OCI-LY7 (cell line): ENCODE measurements around the gene ARL6. TPM values are rescaled to one million over a fixed set of nuclear protein-coding genes. Genes with fewer than 3 reads are reported as not detected.

ENCODE experiments used
- BruUV-seq: library from RNA; stranded (reverse); fragments of 400-500 nt; replicated peaks from 2 replicates; lab custom pipeline; 2021; lab: Mats Ljungman, UMichigan
- CTCF ChIA-PET: fragments of 300-600 bp; sonication (Branson Sonifier 250); formaldehyde crosslinking; loops from one replicate; lab custom pipeline; 2022; ENCODE audit warnings: antibody characterized with exemption; ENCODE audit not compliant: unreplicated experiment; lab: Charles Lee
- POLR2A ChIA-PET: fragments of 300-600 bp; sonication (Branson Sonifier 250); formaldehyde crosslinking; loops from one replicate; lab custom pipeline; 2022; ENCODE audit warnings: antibody characterized with exemption; lab: Charles Lee
- DNase-seq: peaks from one replicate; pipeline ENCODE4 v3.0.0-alpha.2; 2015; ENCODE audit warnings: low spot score
- H2AFZ ChIP-seq: fragments of 200-600 bp; sonication (generic), shearing (Covaris generic); 2 replicates; pipeline ENCODE4 v1.6.1; 2014; ENCODE audit warnings: mild to moderate bottlenecking, antibody characterized with exemption, low read length, moderate library complexity
- H3K27ac ChIP-seq: fragments of 200-600 bp; sonication (generic); 2 replicates; pipeline ENCODE4 v1.5.1; 2014; ENCODE audit warnings: mixed run types, low read depth, mild to moderate bottlenecking, moderate library complexity, low read length, inconsistent platforms; ENCODE audit not compliant: poor library complexity, severe bottlenecking
- H3K36me3 ChIP-seq: fragments of 200-600 bp; sonication (generic); 2 replicates; pipeline ENCODE4 v1.6.1; 2014; ENCODE audit warnings: mild to moderate bottlenecking, antibody characterized with exemption, low read length, moderate library complexity, mixed read lengths; ENCODE audit not compliant: insufficient read depth
- H3K4me1 ChIP-seq: fragments of 200-600 bp; sonication (generic); 2 replicates; pipeline ENCODE4 v1.5.1; 2014; ENCODE audit warnings: mild to moderate bottlenecking, low read length; ENCODE audit not compliant: insufficient read depth, poor library complexity, severe bottlenecking
- H3K4me2 ChIP-seq: fragments of 200-600 bp; sonication (generic); 2 replicates; pipeline ENCODE4 v1.6.1; 2014; ENCODE audit warnings: mild to moderate bottlenecking, low read length
- H3K4me3 ChIP-seq: fragments of 200-600 bp; sonication (generic); 2 replicates; pipeline ENCODE4 v1.5.1; 2014; ENCODE audit warnings: mild to moderate bottlenecking, low read depth, low read length; ENCODE audit not compliant: poor library complexity, severe bottlenecking
- H3K79me2 ChIP-seq: fragments of 200-600 bp; sonication (generic); 2 replicates; pipeline ENCODE4 v1.6.1; 2016; ENCODE audit warnings: low read depth, mild to moderate bottlenecking, low read length, moderate library complexity, mixed read lengths; ENCODE audit not compliant: insufficient read depth
- H3K9me2 ChIP-seq: fragments of 200-600 bp; sonication (generic); 2 replicates; pipeline ENCODE4 v1.6.1; 2016; ENCODE audit warnings: mild to moderate bottlenecking, low read length, mixed read lengths; ENCODE audit not compliant: insufficient read depth
- H3K9me3 ChIP-seq: fragments of 200-600 bp; sonication (generic); 2 replicates; pipeline ENCODE4 v1.6.1; 2014; ENCODE audit warnings: mild to moderate bottlenecking, mixed run types, low read length, mixed read lengths
- H4K20me1 ChIP-seq: fragments of 200-600 bp; sonication (generic); 2 replicates; pipeline ENCODE4 v1.6.1; 2014; ENCODE audit warnings: mild to moderate bottlenecking, antibody characterized with exemption, low read length, moderate library complexity, mixed read lengths; ENCODE audit not compliant: insufficient read depth
- CTCF ChIP-seq: fragments of 200-600 bp; sonication (generic); conservative IDR thresholded peaks from 2 replicates; pipeline ENCODE4 v1.5.1; 2014; ENCODE audit warnings: mild to moderate bottlenecking, antibody characterized with exemption, low read length, moderate library complexity, mixed read lengths
- EZH2phosphoT487 ChIP-seq: fragments of 200-600 bp; sonication (generic); IDR thresholded peaks from 2 replicates; pipeline ENCODE4 v1.6.1; 2018; ENCODE audit warnings: low read depth, borderline replicate concordance, mild to moderate bottlenecking, mixed run types, antibody characterized with exemption, low read length, moderate library complexity, mixed read lengths
- intact Hi-C: fragments of 100-400 bp; cut with micrococcal nuclease; formaldehyde crosslinking; loops from one replicate; pipeline ENCODE4 v1.10.0; 2022; ENCODE audit not compliant: unreplicated experiment
- total RNA-seq, 2 experiments: library from RNA; depleted of rRNA in 1 of 2; stranded (reverse); fragments of >200 nt in 1 of 2; shearing (Covaris generic) in 1 of 2; gene quantifications; 2 replicates each; pipeline ENCODE4 v1.2.3, GENCODE V29; 2014 to 2022

ARL6 gene
- total RNA-seq, 2 experiments from 2014 or later, result 5.0 to 5.5 TPM

DNA sequence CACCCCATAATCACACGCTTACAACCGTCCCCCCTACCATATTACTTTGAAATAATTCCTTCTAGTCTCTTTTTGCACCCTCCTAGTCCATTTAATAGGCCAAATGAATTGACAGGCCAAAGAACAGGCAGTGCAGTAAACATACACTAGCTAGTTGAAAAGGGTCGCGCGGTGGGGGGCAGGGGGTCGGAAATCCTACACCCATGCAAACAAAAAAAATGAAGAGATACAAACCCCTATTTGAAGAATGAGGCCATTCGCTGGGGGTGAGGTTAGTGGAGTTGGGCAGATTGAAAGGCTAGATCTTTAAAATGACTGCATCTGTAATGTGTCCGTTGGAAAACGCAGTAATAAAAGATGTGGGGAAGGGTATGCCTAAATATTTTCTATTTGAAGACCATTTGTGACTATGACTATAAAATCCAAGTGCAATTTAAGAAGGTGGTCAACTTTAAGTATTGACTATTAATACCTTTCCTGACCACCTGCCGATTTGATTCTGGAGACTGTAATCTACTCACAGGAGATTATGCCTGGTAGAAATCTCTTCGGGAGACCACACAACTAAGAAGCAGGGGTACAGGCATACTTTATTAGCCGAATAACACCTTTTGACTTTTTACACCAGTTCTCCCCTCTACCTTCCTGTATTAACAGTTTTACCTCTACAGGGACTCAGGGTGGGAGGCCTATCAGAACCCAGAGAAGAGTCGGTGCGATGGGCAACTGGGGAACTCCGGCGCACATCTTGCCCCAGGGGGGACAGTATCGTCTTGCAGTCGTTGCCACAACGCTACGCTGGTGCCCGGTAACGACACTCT lies 762 bp upstream of the ARL6 start:
- Histone ChIP-seq H2AFZ (peak overlapping the region; percentile 93), H3K9me3 (no peaks in the 10 kb centered on the region), H3K27ac (peak overlapping the region; percentile 48), H4K20me1 (no peaks in the 10 kb centered on the region), H3K36me3 (no peaks in the 10 kb centered on the region), H3K4me2 (peak overlapping the region; percentile 75), H3K9me2 (no peaks in the 10 kb centered on the region), H3K79me2 (peaks cover 8% of the 10 kb centered on the region; the same call in 1 of the 2 replicates), H3K4me1 (peaks cover 10% of the 10 kb centered on the region), H3K4me3 (peak overlapping the region; percentile 86)
- no peak for DNase-seq
- ChIA-PET CTCF (no interaction called here), POLR2A (interaction anchor here (0.8 to 1.5 kb wide), 8 partner anchors 11 to 248 kb away, joined by 3 to 6 read pairs (median 4); no protein-coding TSS in a partner anchor)
- intact Hi-C loops, result loop anchor here (5.0 kb wide), 1 partner anchor 209 kb away; the partner anchor contains the start of gene RIOX2
- no peak for TF ChIP-seq CTCF
- TF ChIP-seq EZH2phosphoT487, result no peak
- BruUV-seq, result TSS peak; percentile 73

DNA sequence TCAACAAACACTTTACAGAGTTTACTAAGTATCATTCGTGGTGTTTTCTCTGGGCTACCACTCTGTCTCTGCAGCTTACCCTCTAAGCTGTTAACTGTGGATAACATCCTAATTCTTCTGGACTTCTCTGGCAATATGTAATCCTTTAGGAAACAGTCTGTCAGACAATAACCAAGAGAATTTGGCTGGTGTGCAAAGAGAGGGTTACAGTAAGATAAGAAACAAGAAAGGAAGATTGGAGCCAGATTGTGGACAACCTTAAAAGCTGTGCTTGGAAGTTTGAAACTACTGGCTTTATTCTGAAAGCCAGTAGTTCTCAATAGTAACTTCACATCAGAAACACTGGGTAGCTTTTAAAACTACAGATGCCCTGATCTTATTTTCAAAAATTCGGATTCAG lies 778 bp downstream of the ARL6 start:
- Histone ChIP-seq H3K4me1 (peaks cover 10% of the 10 kb centered on the region), H3K27ac (no peak overlapping the region), H3K4me3 (peak overlapping the region; percentile 86), H3K9me3 (no peaks in the 10 kb centered on the region), H3K4me2 (peak overlapping the region; percentile 75), H2AFZ (peak overlapping the region; percentile 93; the same call in 1 of the 2 replicates), H3K79me2 (peaks cover 8% of the 10 kb centered on the region; the same call in 1 of the 2 replicates), H4K20me1 (no peaks in the 10 kb centered on the region), H3K9me2 (no peaks in the 10 kb centered on the region), H3K36me3 (peaks cover 6% of the 10 kb centered on the region)
- intact Hi-C loops, result no loop called here
- BruUV-seq, result no TSS peak
- ChIA-PET CTCF (interaction anchor here (0.5 to 0.7 kb wide), 2 partner anchors 257 to 261 kb away, joined by 3 to 4 read pairs; no protein-coding TSS in a partner anchor), POLR2A (interaction anchor here (0.6 to 1.1 kb wide), 3 partner anchors 12 to 370 kb away, joined by 3 read pairs; no protein-coding TSS in a partner anchor)
- TF ChIP-seq CTCF (no peak), EZH2phosphoT487 (no peak)
- no peak for DNase-seq
